SK-N-SH (cell line): ENCODE data around the gene HOXA6.

Experiments
- CHD2 ChIP-seq: fragments of 150-350 bp; IDR thresholded peaks from 2 replicates; pipeline ENCODE4 v1.6.1; 2018; ENCODE audit warnings: low read length; ENCODE audit not compliant: partially characterized antibody
- ELF1 ChIP-seq: IDR thresholded peaks from 2 replicates; pipeline ENCODE4 v1.4.0; 2012
- MEF2A ChIP-seq: IDR thresholded peaks from 2 replicates; pipeline ENCODE4 v1.4.0; 2012; ENCODE audit warnings: low read depth, borderline replicate concordance
- RXRA ChIP-seq: IDR thresholded peaks from 2 replicates; pipeline ENCODE4 v1.4.0; 2012; ENCODE audit warnings: low read depth, mild to moderate bottlenecking, borderline replicate concordance
- TCF12 ChIP-seq: IDR thresholded peaks from 2 replicates; pipeline ENCODE4 v1.4.0; 2012
- TF ChIP-seq, protein P1 (sequence below): fragments of 200-600 bp; sonication (generic); IDR thresholded peaks from 2 replicates; pipeline ENCODE4 v1.6.1; 2017; ENCODE audit warnings: antibody characterized with exemption, mild to moderate bottlenecking, moderate library complexity
- TF ChIP-seq, protein P2 (sequence below): IDR thresholded peaks from 2 replicates; pipeline ENCODE4 v1.4.0; 2012; ENCODE audit warnings: low read depth

DNA sequence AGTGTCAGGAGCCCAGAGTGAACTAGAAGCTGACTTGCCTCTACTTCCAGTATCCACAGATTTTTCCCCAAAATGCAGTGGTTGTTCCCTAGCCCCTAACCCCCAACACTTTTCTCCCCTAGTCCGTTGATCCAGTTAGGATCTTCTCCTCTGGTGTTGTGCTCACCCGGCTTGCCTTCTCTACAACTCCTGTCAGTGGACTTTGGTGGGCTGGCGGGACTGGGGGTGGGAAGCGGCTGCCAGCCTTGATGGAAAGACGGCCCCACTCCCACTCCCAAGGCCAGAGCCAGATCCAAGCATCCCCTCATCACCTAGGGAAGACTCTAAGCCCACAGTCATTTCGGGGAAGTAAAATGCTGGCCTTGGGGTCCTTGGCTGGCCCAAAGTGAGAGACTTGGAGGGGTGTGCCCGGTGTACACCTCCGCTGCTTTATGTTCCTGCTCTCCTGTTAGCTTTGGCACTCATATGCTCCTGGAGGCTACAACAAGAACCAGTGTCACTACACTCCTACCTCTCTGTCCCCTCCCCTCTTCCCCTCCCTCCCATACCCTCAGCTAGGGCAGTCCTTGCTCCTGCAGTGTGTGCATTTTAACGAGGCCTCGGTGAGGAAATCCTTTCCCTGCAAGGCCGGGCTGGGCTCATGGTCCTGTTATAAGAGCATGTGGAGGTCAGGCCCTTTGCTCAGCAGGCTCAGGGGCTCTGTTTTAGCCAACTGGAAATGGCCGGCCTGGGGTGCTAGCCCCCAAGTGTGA is 27.5 kb upstream of the HOXA6 start:
- no peak for TF ChIP-seq ELF1
- no peak for TF ChIP-seq RXRA
- TF ChIP-seq CHD2: no peak
- no peak for TF ChIP-seq TCF12
- TF ChIP-seq, protein P1, sequence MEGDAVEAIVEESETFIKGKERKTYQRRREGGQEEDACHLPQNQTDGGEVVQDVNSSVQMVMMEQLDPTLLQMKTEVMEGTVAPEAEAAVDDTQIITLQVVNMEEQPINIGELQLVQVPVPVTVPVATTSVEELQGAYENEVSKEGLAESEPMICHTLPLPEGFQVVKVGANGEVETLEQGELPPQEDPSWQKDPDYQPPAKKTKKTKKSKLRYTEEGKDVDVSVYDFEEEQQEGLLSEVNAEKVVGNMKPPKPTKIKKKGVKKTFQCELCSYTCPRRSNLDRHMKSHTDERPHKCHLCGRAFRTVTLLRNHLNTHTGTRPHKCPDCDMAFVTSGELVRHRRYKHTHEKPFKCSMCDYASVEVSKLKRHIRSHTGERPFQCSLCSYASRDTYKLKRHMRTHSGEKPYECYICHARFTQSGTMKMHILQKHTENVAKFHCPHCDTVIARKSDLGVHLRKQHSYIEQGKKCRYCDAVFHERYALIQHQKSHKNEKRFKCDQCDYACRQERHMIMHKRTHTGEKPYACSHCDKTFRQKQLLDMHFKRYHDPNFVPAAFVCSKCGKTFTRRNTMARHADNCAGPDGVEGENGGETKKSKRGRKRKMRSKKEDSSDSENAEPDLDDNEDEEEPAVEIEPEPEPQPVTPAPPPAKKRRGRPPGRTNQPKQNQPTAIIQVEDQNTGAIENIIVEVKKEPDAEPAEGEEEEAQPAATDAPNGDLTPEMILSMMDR: no peak
- TF ChIP-seq MEF2A: no peak
- TF ChIP-seq, protein P2, sequence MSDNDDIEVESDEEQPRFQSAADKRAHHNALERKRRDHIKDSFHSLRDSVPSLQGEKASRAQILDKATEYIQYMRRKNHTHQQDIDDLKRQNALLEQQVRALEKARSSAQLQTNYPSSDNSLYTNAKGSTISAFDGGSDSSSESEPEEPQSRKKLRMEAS: no peak
